Activated CD4-positive, alpha-beta T cell treated with anti-CD3 and anti-CD28 coated beads, Interleukin-2, amount 10 ng/mL, durations not matched to agents 7 days and 5 days (primary cell): ENCODE measurements around the gene CDK5RAP2. TPM values are rescaled to one million over a fixed set of nuclear protein-coding genes. Genes with fewer than 3 reads are reported as not detected.

ENCODE experiments used
- CTCF ChIA-PET: fragments of 350-600 bp; sonication (Branson Sonifier 250); formaldehyde crosslinking; loops from one replicate; lab custom pipeline; 2021; ENCODE audit warnings: antibody characterized with exemption; lab: Charles Lee
- POLR2A ChIA-PET: fragments of 350-600 bp; sonication (Branson Sonifier 250); formaldehyde crosslinking; loops from one replicate; lab custom pipeline; 2021; ENCODE audit warnings: antibody characterized with exemption; lab: Charles Lee
- DNase-seq: peaks from one replicate; pipeline ENCODE4 v3.0.0-alpha.2; 2020
- H3K27ac Mint-ChIP-seq: one replicate; pipeline ENCODE4 v1.8.0; 2021; ENCODE audit warnings: mild to moderate bottlenecking, moderate library complexity, mixed read lengths
- H3K27me3 Mint-ChIP-seq: one replicate; pipeline ENCODE4 v1.8.0; 2021; ENCODE audit warnings: mixed read lengths
- H3K36me3 Mint-ChIP-seq: one replicate; pipeline ENCODE4 v1.8.0; 2021; ENCODE audit warnings: low read depth, mixed read lengths
- H3K4me1 Mint-ChIP-seq: one replicate; pipeline ENCODE4 v1.8.0; 2021; ENCODE audit warnings: mixed read lengths
- H3K4me3 Mint-ChIP-seq: one replicate; pipeline ENCODE4 v1.8.0; 2021; ENCODE audit warnings: mild to moderate bottlenecking, moderate library complexity, mixed read lengths
- H3K9me3 Mint-ChIP-seq: one replicate; pipeline ENCODE4 v1.8.0; 2021; ENCODE audit warnings: mixed read lengths
- total RNA-seq, 2 experiments: library from RNA; stranded (reverse); gene quantifications; one replicate each; pipeline ENCODE4 v1.2.3, GENCODE V29; 2021

The CDK5RAP2 gene
- total RNA-seq, 2 experiments from 2014 or later = 103 to 105 TPM

DNA sequence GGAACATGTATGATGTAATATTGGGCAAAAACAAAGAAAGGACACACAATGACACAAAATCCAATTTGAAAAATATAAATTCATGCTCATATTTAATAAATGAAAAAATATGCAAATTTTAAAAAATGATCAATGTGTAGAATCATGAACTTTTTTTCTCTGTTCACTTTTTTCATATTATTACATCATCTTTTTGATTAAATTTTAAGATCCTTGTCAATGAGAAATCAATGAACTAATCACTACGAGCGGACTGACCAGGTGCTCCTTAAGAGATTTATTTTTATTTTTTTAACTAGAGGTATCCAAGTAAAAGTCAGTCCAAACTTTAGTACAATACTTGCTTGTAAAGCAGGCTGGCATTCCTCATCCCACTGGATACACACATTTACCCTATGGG lies 174.1 kb downstream of the CDK5RAP2 start:
- no peak for DNase-seq
- ChIA-PET POLR2A (no interaction called here), CTCF (no interaction called here)
- H3K9me3 Mint-ChIP-seq = no peaks in the 10 kb centered on the region
- peaks cover 5% of the 10 kb centered on the region for H3K4me1 Mint-ChIP-seq
- no peak overlapping the region for H3K4me3 Mint-ChIP-seq
- no peak overlapping the region for H3K27ac Mint-ChIP-seq
- no peaks in the 10 kb centered on the region for H3K27me3 Mint-ChIP-seq
- H3K36me3 Mint-ChIP-seq = peaks cover 47% of the 10 kb centered on the region

DNA sequence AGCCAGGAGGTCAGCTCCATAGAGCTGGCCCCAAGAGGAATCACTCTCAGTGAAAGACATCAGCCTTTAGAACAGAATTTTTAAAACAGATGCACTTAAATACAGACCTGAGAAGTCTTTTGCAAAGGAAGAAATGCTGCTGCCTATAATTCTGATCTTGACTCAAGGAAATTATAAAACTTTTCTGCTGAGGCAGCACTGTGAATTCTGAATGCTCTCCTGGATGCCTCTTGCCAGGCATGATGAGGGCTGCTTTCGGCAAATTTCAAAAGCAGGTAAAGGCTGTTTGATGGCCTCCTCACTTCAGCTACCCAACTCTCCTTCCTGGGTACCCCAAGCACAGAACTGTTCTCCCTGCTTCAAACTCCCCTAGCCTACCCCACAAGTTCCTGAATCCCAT lies 174.8 kb downstream of the CDK5RAP2 start:
- H3K27me3 Mint-ChIP-seq = no peaks in the 10 kb centered on the region
- CTCF ChIA-PET = interaction anchor here (1.0 kb wide), 1 partner anchor 9 kb away, joined by 3 read pairs; no protein-coding TSS in a partner anchor

DNA sequence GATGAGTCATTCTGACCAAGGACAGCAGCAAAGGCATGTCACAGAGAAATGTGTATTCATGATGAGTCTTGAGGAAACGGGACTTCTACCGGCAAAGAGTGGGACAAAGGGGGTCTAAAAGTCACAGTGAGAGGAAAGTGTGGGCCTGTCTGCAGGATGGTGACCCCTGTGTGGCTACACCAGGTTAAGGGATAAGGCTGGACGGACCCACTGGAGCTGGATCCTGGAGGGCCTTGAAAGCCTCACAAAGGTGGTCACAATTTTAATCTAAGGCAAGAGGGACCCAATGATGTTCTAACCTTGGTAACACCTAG lies 176.5 kb downstream of the CDK5RAP2 start:
- Mint-ChIP-seq H3K36me3 (peaks cover 48% of the 10 kb centered on the region), H3K27ac (peak overlapping the region; percentile 14), H3K27me3 (no peaks in the 10 kb centered on the region), H3K4me3 (no peak overlapping the region), H3K4me1 (peaks cover 5% of the 10 kb centered on the region), H3K9me3 (no peaks in the 10 kb centered on the region)
- DNase-seq = no peak
- ChIA-PET CTCF (no interaction called here), POLR2A (no interaction called here)

More for the DNA sequence above, 174.8 kb downstream of the CDK5RAP2 start:
- Mint-ChIP-seq H3K36me3 (peaks cover 42% of the 10 kb centered on the region), H3K27ac (no peak overlapping the region), H3K9me3 (no peaks in the 10 kb centered on the region), H3K4me3 (no peak overlapping the region), H3K4me1 (peaks cover 5% of the 10 kb centered on the region)
- no peak for DNase-seq
- POLR2A ChIA-PET = no interaction called here

DNA sequence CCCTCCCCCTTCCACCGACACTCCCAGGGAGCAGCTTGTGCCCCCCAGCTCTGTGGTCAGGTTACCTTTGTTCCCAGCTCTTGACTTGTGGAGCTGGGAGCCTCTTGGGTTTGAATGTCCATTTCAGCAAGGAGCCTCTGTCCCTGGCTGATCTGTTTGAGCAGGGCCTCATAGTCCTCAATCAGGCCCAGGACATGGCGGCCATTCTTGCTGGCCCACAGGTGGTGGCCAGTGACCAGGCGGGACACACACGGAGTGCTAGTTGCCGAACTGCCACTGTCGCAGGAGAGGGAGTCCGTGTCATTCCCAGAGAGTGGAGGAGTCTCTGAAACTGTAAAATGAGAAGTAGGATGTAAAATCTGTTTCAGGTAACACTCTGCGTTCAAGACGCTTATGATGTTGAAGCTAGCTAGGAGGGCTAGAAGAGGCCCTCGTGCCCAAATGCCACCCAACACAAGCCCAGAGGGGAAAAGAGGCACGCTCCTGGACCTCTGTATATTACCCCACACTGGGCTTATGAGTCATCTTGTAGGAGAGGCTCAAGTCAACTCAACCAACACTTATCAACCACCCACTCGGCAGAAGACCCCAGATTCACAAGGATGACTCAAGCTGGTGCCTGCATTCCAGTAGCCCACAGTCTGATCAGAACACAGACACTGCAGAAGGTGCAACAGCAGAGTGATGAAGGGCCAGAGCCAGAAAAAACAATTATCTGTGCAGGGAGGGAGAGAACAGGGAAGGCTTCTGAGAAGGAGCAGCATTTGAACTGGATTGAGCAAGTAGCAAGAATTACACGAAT lies 177.0 kb downstream of the CDK5RAP2 start:
- no peaks in the 10 kb centered on the region for H3K9me3 Mint-ChIP-seq
- POLR2A ChIA-PET = no interaction called here
- no peak overlapping the region for H3K4me3 Mint-ChIP-seq
- CTCF ChIA-PET = interaction anchor here (0.7 to 1.1 kb wide), 2 partner anchors 12 to 36 kb away, joined by 3 to 4 read pairs; no protein-coding TSS in a partner anchor
- H3K27ac Mint-ChIP-seq = peak overlapping the region; percentile 14
- H3K36me3 Mint-ChIP-seq = peaks cover 48% of the 10 kb centered on the region
- H3K27me3 Mint-ChIP-seq = no peaks in the 10 kb centered on the region
- H3K4me1 Mint-ChIP-seq = peaks cover 5% of the 10 kb centered on the region
- DNase-seq = no peak

DNA sequence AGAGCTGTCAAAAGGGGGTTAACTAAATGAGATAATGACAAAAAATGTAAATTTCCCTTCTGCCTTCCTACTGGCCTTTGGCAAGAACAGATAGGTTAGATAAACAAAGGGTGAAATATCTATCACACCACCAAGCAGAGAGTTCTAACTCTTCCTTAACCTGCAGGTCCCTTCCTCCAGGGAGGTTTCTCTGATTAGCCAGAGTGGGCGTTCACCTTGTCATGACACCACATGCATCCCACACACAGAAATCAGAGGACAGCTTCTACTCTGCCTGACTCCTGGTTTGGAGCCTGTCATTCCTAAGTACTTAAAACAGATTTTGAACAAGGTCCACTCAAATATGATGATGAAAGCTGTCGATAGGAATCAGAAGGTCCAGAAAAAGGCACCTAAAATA lies 180.0 kb downstream of the CDK5RAP2 start:
- POLR2A ChIA-PET = no interaction called here
- Mint-ChIP-seq H3K27me3 (no peaks in the 10 kb centered on the region), H3K27ac (no peak overlapping the region), H3K9me3 (no peaks in the 10 kb centered on the region), H3K36me3 (peaks cover 55% of the 10 kb centered on the region), H3K4me3 (no peak overlapping the region), H3K4me1 (peaks cover 19% of the 10 kb centered on the region)
- CTCF ChIA-PET = no interaction called here
- no peak for DNase-seq

DNA sequence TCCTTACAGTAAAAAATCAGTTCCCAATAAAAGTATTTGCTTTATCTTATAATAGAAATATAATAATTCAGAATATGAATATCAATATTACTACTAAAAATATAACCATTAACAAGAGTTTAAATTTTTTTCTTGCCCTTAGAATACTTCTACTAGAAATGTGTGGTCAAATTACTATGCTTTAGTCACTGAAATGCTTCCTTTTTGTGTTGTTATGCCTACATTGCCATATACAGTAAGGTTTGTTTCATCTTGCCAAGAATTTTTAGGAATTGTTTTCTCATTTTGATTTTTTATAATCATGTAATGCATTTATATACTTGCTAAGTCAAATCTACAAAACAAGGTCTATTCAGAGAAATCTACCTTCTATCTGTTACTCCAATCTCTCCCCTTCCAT lies 181.7 kb downstream of the CDK5RAP2 start:
- DNase-seq = no peak
- H3K9me3 Mint-ChIP-seq = no peaks in the 10 kb centered on the region
- H3K27me3 Mint-ChIP-seq = no peaks in the 10 kb centered on the region
- no peak overlapping the region for H3K4me3 Mint-ChIP-seq
- POLR2A ChIA-PET = no interaction called here
- peaks cover 63% of the 10 kb centered on the region for H3K36me3 Mint-ChIP-seq
- no peak overlapping the region for H3K27ac Mint-ChIP-seq
- H3K4me1 Mint-ChIP-seq = peaks cover 33% of the 10 kb centered on the region
- CTCF ChIA-PET = no interaction called here

DNA sequence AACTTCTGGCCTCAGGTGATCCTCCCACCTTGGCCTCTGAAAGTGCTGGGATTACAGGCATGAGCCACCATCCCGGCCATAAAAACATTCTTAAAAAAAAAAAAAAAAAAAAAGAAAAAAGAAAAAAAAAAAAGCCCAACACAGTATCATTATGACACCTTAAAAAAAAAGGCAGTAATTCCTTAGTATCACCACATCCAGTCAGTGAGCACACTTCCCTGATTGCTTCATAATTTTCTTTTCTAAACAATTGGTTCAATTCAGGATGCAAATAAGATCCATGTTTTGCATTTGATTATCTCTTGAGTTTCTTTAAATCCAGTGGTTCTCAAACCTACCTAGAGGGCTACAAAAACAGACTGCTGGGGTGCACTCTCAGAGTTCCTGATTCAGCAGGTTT lies 182.5 kb downstream of the CDK5RAP2 start:
- ChIA-PET POLR2A (no interaction called here), CTCF (no interaction called here)
- Mint-ChIP-seq H3K27me3 (no peaks in the 10 kb centered on the region), H3K4me3 (no peak overlapping the region), H3K27ac (no peak overlapping the region), H3K4me1 (peaks cover 30% of the 10 kb centered on the region), H3K36me3 (peaks cover 64% of the 10 kb centered on the region), H3K9me3 (no peaks in the 10 kb centered on the region)
- DNase-seq = no peak

DNA sequence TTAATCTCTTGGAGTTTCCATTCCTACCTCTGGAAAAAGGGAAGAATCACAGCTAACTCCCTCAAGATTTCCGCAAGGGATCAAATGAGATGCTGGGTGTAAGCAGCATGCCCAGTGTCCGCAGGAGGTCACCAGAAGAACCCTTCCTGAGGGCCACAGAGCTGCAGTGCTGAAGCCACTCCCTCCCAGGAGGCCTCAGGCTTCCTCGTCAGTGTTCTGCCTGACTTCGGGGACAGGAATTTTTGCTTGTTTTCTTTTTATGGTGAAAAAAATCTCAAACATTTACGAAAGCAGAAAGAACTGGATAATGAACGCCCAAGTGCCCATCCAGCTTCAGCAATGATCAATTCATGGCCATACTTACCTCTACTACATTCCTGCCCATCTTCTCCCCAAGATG lies 183.0 kb downstream of the CDK5RAP2 start:
- Mint-ChIP-seq H3K9me3 (no peaks in the 10 kb centered on the region), H3K4me3 (no peak overlapping the region), H3K27ac (no peak overlapping the region), H3K4me1 (peaks cover 30% of the 10 kb centered on the region), H3K27me3 (no peaks in the 10 kb centered on the region), H3K36me3 (peaks cover 65% of the 10 kb centered on the region)
- POLR2A ChIA-PET = no interaction called here
- CTCF ChIA-PET = interaction anchor here (0.5 kb wide), 1 partner anchor 90 kb away, joined by 3 read pairs; no protein-coding TSS in a partner anchor
- DNase-seq = no peak

DNA sequence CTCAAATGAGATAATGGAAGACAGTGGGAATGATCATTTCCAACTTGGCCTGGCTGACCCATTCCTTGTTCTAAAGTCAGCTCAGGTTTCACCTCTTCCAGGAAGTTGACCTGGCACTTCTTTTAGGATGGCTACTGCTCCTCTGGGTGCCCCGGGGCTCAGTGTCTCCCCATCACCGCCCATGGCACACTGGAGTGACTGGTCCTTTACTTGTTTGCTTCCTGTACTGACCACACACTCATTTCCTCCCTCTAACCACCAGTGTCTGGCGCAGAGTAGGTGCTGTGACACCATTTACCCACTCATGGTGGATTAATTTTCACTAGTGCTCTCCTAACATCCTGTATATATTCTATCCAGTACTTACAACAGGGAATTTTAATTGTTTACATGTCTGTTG lies 183.5 kb downstream of the CDK5RAP2 start:
- Mint-ChIP-seq H3K27me3 (no peaks in the 10 kb centered on the region), H3K9me3 (no peaks in the 10 kb centered on the region)

DNA sequence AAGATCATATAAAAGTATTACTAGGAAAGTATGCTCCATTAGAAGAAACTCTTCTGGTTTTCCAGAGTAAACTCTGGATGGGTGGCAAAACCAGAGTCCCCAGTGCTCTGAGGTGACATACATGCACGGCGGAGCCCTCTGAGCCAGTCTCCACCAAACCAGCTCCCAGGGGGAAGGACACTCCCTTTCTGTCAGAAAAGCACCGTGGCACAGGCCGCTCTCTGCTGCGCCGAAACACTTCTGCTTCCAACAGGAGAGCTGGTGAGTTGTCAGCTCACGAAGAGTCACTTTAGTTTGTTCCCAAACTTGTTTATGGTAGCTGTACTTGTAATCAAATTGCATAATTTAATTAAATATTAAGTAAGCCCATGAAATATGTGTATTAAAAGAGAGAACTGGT lies 184.6 kb downstream of the CDK5RAP2 start:
- ChIA-PET POLR2A (no interaction called here), CTCF (interaction anchor here (1.4 kb wide), 1 partner anchor 12 kb away, joined by 3 read pairs; no protein-coding TSS in a partner anchor)
- Mint-ChIP-seq H3K27ac (no peak overlapping the region), H3K27me3 (no peaks in the 10 kb centered on the region), H3K36me3 (peaks cover 70% of the 10 kb centered on the region), H3K4me3 (no peak overlapping the region), H3K9me3 (no peaks in the 10 kb centered on the region), H3K4me1 (peaks cover 30% of the 10 kb centered on the region)
- no peak for DNase-seq

More for the DNA sequence above, 183.5 kb downstream of the CDK5RAP2 start:
- Mint-ChIP-seq H3K36me3 (peaks cover 70% of the 10 kb centered on the region), H3K4me1 (peaks cover 30% of the 10 kb centered on the region), H3K27ac (no peak overlapping the region), H3K4me3 (no peak overlapping the region)
- CTCF ChIA-PET = interaction anchor here (1.4 kb wide), 1 partner anchor 11 kb away, joined by 3 read pairs; no protein-coding TSS in a partner anchor
- no peak for DNase-seq
- POLR2A ChIA-PET = no interaction called here

DNA sequence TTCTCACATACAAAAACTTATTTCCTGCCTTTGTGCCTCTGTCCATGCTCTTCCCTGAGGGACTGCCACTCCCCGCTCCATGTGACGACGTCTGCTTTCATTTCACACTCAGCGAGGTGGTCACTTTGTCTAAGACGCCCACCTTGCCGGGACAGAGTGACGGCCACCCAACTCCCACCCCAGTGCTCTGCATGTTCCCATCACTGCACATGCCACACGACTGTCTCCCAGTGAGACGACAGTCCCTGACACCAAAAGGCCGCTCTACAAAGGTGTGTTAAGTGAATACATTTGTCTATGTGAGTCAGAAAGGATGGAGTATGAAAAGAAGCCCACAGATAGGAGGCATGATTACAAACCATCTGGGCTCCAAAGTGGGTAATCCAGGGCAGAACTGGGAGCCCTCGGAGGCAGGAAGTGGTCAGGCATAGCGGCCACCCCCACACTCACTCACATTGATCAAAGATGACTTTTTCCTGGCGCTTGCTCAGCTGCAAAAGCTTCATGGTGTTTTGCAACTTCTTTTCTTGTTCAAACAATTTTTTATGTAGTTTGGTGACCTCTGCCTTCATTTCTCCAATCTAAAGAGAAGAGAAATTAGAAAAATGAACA lies 185.8 kb downstream of the CDK5RAP2 start:
- Mint-ChIP-seq H3K9me3 (no peaks in the 10 kb centered on the region), H3K27me3 (no peaks in the 10 kb centered on the region), H3K27ac (peak overlapping the region; percentile 78), H3K36me3 (peaks cover 66% of the 10 kb centered on the region), H3K4me1 (peaks cover 30% of the 10 kb centered on the region), H3K4me3 (peak overlapping the region; percentile 20)
- DNase-seq = peak; percentile 64
- ChIA-PET CTCF (no interaction called here), POLR2A (no interaction called here)

DNA sequence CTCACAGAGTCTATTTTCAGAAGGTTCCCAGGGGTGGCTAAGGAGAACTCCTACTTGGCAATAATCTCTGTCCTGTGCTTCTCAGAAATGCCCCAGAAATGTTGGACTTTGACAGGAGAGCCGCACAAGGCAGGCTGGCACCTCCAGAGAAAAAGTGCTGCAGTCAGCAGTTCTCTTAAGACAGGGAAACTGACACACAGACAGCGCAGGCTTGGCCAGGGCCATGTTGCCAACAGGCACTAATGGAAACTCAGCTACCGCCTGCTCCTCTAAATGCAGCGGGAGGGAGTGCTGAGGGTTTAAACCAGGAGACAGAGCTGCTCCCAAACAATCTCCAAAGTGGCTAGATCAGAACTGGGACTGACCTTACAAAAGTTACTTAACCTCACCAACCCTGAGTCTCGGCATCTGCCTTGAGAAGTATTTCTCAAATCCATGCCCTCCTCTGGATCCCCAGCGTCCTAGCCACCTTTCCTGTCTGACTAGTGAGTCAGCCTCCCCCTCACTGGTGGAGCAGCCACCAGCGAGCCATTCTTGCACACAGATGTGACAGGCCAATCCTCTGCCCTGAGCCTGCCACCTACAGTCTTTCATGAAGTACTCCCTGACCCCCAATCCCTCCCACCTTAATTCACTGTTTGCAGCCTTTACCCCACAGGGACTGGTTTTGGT lies 186.4 kb downstream of the CDK5RAP2 start:
- DNase-seq = no peak
- Mint-ChIP-seq H3K27ac (no peak overlapping the region), H3K9me3 (no peaks in the 10 kb centered on the region), H3K36me3 (peaks cover 59% of the 10 kb centered on the region), H3K4me1 (peaks cover 30% of the 10 kb centered on the region), H3K27me3 (no peaks in the 10 kb centered on the region), H3K4me3 (no peak overlapping the region)
- CTCF ChIA-PET = no interaction called here
- POLR2A ChIA-PET = no interaction called here

DNA sequence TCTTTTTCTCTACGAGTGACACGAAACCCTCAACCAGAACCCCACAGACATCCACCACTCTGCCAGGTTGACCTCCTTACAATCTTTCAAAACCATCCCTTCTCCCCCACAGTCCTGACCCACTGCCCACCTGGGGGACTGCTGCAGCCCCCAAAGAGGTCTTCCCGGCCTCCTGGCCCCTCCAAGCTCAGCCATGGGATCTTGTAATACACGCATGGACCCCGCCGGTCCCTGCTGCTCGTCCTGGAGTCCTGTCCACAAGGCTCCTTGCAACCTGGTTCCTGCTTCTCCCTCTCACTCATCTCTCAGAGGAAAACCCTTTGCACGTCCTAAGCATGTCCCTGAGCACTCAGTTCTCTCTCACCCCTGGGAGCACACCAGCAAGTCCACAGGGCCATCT lies 187.3 kb downstream of the CDK5RAP2 start:
- Mint-ChIP-seq H3K4me3 (no peak overlapping the region), H3K27ac (peak overlapping the region; percentile 17), H3K4me1 (peaks cover 30% of the 10 kb centered on the region), H3K9me3 (no peaks in the 10 kb centered on the region), H3K27me3 (no peaks in the 10 kb centered on the region), H3K36me3 (peaks cover 55% of the 10 kb centered on the region)
- ChIA-PET CTCF (no interaction called here), POLR2A (no interaction called here)
- no peak for DNase-seq
